GM19395 (cell line): ENCODE results near the gene IRF8.
A peak's percentile ranks its signal among the peaks of the same experiment; 100 is the strongest.
"Not testable (repeated sequence)": the region's sequence is repeated elsewhere in the genome, so short reads cannot be mapped to it uniquely, and the experiment has no call there.

ENCODE experiments used
- ATAC-seq: cut with Tn5 transposase; IDR thresholded peaks from one replicate; pipeline ENCODE4 v1.9.1; 2021; ENCODE audit warnings: mild to moderate bottlenecking, moderate library complexity; ENCODE audit not compliant: unreplicated experiment

IRF8 gene

GRCh38 chr16:85898521-85899442 is at the start of gene IRF8:
TSS of gene IRF8 (plus strand) at chr16:85899162. CDS start at chr16:85903016, 3,854 bp downstream.
- ATAC-seq: peak; percentile 48

GRCh38 chr16:85849388-85849787 is 49.6 kb upstream of the IRF8 start:
- ATAC-seq: no peak

GRCh38 chr16:85850344-85850880 is 48.5 kb upstream of the IRF8 start:
- no peak for ATAC-seq

- no peak for ATAC-seq
These were observed 47.8 kb upstream of the IRF8 start for GRCh38 chr16:85851034-85851785.

- ATAC-seq: no peak
These were observed 45.1 kb upstream of the IRF8 start for GRCh38 chr16:85853547-85854545.

- ATAC-seq: no peak
These were observed 44.0 kb upstream of the IRF8 start for GRCh38 chr16:85854935-85855334.

- ATAC-seq: no peak
These were observed 42.9 kb upstream of the IRF8 start for GRCh38 chr16:85856079-85856478.

GRCh38 chr16:85856585-85856984 is 42.4 kb upstream of the IRF8 start:
- ATAC-seq: no peak

GRCh38 chr16:85857406-85857805 is 41.6 kb upstream of the IRF8 start:
- no peak for ATAC-seq

GRCh38 chr16:85858571-85858970 is 40.4 kb upstream of the IRF8 start:
- ATAC-seq: not testable (repeated sequence)

- no peak for ATAC-seq
These were observed 39.8 kb upstream of the IRF8 start for GRCh38 chr16:85858984-85859817.

- ATAC-seq: no peak
These were observed 39.2 kb upstream of the IRF8 start for GRCh38 chr16:85859818-85860125.

- ATAC-seq: no peak
These were observed 38.4 kb upstream of the IRF8 start for GRCh38 chr16:85860413-85861094.

GRCh38 chr16:85861095-85861825 is 37.7 kb upstream of the IRF8 start:
- no peak for ATAC-seq

GRCh38 chr16:85862476-85863383 is 36.2 kb upstream of the IRF8 start:
- no peak for ATAC-seq

- no peak for ATAC-seq
These were observed 35.6 kb upstream of the IRF8 start for GRCh38 chr16:85863384-85863774.

GRCh38 chr16:85864965-85865364 is 34.0 kb upstream of the IRF8 start:
- no peak for ATAC-seq
